Amniotic epithelial cell (primary cell): Measurements from ENCODE around the gene NEDD4L.

Experiments used
- DNase-seq: peaks from one replicate; pipeline ENCODE4 v3.0.0-alpha.2; 2010; ENCODE audit warnings: low read depth

Gene NEDD4L

DNA sequence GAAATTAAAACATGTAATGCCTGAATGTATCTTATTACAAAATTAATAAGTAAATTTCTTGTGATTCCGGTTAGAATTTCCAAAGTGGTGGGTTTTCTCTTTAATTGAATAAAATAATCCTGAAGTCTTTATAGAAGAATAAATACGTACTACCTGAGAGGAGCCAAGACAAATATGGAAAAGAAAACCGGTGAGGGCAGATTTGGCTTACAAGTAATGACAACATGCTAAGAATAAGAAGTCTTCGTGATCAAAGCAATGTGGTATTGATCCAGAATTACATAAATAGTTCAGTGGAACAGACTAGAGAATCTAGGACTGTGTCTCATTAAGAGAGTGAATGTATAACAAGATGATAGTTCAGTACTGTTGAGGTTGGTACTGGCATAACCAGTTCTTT, 167.5 kb downstream of the NEDD4L start:
- no peak for DNase-seq

- no peak for DNase-seq
Observed at GRCh38 chr18:58212274-58212673, 168.2 kb downstream of the NEDD4L start.

GRCh38 chr18:58213440-58213839, 169.4 kb downstream of the NEDD4L start:
- DNase-seq = peak; percentile 96

DNA sequence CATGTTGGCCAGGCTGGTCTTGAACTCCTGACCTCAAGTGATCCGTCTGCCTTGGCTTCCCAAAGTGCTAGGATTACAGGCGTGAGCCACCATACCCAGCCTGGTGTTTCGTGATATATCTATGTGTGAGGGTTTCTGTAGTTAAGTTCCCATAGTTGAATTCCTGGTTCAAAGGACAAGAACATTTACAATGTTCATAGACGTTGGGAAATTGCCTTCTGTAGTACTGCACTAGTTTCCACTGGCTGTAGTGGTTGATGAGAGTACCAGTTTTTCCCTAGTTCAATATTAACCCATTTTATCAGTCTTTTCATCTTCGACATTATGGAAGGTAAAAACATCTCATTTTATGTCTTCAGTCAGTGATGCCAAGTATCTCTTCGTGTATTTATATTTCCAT, 171.0 kb downstream of the NEDD4L start:
- no peak for DNase-seq

- peak; percentile 77 for DNase-seq
Observed at GRCh38 chr18:58216071-58216481, 172.1 kb downstream of the NEDD4L start.

- peak; percentile 40 for DNase-seq
Observed at GRCh38 chr18:58217052-58217451, 173.0 kb downstream of the NEDD4L start.

- no peak for DNase-seq
Observed at GRCh38 chr18:58218117-58218516, 174.1 kb downstream of the NEDD4L start.

GRCh38 chr18:58221060-58221725, 177.2 kb downstream of the NEDD4L start:
- peak; percentile 95 for DNase-seq

- DNase-seq = no peak
Observed at GRCh38 chr18:58222432-58223125, 178.6 kb downstream of the NEDD4L start.

GRCh38 chr18:58223717-58224424, 179.8 kb downstream of the NEDD4L start:
- peak; percentile 92 for DNase-seq

- DNase-seq = no peak
Observed at GRCh38 chr18:58224425-58224750, 180.4 kb downstream of the NEDD4L start.

DNA sequence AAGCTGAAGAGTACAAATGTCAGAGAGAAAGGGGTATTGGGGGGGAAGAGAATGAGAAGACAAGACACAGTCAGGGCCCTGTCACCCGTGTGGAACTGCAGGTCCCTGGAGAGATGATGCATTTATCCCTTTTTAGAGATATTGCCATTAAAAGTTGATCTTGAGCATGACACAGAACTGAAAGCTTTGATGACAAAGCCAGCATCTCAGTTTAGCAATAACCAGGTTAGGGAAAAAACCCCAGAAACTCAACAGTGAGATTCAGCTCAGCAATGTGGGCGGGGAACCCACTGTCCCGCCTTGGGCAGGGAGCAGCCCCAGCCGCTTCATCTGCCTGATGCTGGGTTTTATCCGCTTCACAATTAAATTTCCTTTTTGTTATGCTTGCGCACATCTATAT, 181.1 kb downstream of the NEDD4L start:
- DNase-seq = no peak

DNA sequence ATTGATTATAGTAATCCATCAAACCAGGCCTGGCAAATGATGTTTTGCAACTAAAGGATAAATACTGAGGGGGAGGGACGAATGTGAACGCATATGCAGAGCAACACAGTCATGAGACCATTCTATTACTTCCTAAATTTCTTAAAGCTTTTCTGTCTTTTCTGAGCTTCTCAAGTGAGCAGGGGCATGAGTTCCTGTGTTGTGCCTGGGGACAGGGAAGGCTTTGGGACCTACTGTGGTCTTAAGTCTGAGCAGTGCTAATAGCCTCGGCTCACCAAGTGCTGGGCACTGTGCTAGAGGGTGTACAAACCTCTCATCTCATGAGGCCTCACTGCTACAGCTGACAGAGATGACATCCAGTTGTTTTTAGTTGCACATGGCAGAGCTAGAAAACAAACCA, 182.4 kb downstream of the NEDD4L start:
- DNase-seq = no peak

DNA sequence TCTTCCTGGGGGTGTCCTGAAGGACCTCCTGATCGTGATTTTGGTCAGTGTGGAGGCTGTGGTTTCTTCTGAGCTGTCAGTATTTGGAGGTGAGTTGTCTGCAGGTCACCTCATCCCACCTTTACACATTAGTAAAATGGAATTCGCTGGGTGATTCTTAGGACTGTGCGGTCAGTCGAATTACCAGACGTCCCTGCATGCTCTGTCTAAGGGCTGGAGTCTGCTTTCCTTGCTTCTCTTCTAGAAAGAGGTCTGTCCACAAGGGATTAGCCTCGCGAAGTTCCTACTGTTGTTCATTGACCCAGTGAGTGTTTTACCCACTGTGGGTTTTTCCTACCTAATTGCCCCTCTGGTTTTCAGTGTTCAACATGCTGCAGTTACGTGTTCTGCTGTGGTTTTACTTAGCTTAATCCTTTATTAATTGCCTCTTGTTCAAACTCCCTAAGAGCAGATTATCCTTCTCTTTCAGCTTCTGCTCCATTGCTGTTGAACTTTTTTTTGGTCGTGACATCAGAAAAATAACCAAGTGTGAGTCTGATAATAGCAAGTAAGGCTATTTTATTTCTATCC, 183.4 kb downstream of the NEDD4L start:
- no peak for DNase-seq

DNA sequence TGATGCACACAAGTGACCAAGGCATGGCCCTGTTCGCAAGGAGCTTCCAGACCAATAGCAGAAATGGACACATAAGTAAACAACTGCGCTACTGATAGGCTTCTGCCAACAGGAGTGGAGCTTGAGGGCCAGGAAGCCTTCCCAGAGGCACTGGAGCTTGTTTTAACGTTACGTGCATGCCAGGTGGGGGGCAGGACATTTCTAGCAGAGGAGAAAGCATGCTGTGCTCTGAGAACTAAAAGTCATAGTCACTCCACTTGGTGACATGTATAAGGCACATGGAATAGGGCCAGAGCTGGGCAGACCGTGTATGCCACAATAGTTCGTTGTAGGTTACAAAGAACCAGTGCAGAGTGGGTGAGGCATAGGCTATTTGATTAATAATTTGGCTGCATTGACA, 184.2 kb downstream of the NEDD4L start:
- DNase-seq = no peak

DNA sequence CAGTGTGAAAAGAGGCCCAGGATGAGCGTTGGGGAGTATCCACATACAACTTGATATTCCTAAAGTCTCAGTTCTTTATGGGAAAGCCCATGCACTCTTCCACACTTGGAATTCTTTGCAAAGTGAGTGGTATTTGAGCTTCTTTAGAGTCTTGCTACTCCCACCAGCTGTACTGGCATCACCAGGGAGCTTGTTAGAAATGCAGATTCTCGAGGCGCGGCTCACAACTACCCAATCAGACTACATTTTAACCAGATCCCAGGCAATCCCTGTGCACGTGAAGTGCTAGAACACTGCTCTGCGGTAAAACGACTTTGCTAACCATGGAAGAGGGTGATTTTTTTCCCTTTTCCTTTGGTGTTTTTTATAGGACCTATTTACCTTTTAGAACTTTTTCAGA, 184.7 kb downstream of the NEDD4L start:
- DNase-seq = no peak

- no peak for DNase-seq
Observed at GRCh38 chr18:58229162-58229561, 185.1 kb downstream of the NEDD4L start.

- DNase-seq = peak; percentile 55
Observed at GRCh38 chr18:58230438-58231179, 186.6 kb downstream of the NEDD4L start.

GRCh38 chr18:58231930-58232329, 187.9 kb downstream of the NEDD4L start:
- no peak for DNase-seq

DNA sequence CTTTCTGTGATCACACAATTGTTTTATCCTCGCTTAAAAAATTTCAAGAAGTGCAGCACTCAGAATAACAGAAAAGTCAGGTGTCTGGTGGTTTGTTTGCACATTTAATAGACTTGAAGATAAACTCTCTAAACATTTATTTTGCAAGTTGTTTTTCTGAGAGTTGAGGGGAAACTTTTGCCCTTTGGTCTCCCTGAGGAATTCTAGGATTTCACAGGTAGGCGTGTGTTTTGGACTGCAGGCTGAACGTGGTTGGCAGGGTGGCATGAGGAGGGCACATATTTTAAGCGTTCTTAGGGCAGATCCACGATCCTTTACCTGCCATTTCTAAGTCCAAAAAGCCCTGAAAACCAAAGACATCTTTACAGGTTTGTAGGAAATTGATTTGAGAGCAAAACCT, 188.6 kb downstream of the NEDD4L start:
- DNase-seq = no peak

DNA sequence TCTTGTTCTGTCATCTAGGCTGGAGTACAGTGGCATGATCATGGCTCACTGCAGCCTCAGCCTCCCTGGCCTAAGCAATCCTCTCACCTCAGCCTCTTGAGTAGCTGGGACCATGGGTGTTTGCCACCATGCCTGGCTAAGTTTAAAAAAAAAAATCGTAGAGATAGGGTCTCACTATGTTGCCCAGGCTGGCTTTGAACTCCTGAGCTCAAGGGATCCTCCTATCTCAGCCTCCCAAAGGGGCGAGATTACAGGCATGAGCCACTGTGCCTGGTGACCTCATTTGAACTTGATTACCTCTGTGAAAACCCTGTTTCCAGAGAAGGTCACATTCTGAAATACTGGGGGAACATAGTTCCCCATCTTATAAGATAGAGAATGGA, 190.3 kb downstream of the NEDD4L start:
- no peak for DNase-seq

DNA sequence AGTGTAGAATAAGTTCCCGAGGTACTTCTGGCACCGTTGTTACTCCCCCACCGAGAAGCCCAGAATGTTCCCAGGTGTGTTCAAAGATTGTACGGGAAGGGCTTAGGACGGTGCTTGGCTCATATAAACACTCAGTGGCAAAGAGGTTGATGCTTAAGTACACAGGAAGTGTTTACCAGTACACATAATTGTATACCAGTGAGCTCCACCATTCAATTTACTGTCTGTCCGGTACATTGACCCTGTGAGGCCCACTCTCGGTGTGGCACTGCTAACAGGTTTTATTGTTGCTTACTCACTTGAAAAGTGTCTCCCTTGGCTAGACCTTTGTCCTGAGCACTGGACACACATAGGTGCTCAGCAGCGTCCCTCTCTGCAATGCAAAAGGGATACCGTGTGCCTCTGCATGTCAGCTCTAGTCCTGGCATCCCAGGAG, 191.0 kb downstream of the NEDD4L start:
- DNase-seq = no peak
